DOHH2 (cell line): Measurements from ENCODE around the gene ADTRP.

Experiments used
- EZH2phosphoT487 ChIP-seq: fragments of 200-600 bp; sonication (generic); IDR thresholded peaks from 2 replicates; pipeline ENCODE4 v1.6.1; 2017; ENCODE audit warnings: borderline replicate concordance, mild to moderate bottlenecking, antibody characterized with exemption, low read length, moderate library complexity, mixed read lengths
- TF ChIP-seq, protein P1 (sequence below): fragments of 200-600 bp; sonication (generic); IDR thresholded peaks from one replicate; pipeline ENCODE4 v1.5.1; 2014; ENCODE audit warnings: antibody characterized with exemption, mild to moderate bottlenecking, low read depth, low read length; ENCODE audit not compliant: poor library complexity, severe bottlenecking

- TF ChIP-seq, protein P1, sequence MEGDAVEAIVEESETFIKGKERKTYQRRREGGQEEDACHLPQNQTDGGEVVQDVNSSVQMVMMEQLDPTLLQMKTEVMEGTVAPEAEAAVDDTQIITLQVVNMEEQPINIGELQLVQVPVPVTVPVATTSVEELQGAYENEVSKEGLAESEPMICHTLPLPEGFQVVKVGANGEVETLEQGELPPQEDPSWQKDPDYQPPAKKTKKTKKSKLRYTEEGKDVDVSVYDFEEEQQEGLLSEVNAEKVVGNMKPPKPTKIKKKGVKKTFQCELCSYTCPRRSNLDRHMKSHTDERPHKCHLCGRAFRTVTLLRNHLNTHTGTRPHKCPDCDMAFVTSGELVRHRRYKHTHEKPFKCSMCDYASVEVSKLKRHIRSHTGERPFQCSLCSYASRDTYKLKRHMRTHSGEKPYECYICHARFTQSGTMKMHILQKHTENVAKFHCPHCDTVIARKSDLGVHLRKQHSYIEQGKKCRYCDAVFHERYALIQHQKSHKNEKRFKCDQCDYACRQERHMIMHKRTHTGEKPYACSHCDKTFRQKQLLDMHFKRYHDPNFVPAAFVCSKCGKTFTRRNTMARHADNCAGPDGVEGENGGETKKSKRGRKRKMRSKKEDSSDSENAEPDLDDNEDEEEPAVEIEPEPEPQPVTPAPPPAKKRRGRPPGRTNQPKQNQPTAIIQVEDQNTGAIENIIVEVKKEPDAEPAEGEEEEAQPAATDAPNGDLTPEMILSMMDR = no peak
- no peak for TF ChIP-seq EZH2phosphoT487
Observed at GRCh38 chr6:11758878-11759277, 19.7 kb downstream of the ADTRP start.
